Measurements from ENCODE around the gene GTF3C5.

GRCh38 chr9:133029994-133030316 lies 842 bp upstream of the GTF3C5 start:
- TF ChIP-seq CTCF (IDR thresholded peaks at IDR 0.05) (no peak), POLR2A (IDR thresholded peaks at IDR 0.05) (no peak)
